ENCODE measurements around the gene XNDC1N. TPM values are rescaled to one million over a fixed set of nuclear protein-coding genes. Genes with fewer than 3 reads are reported as not detected.
"Not testable (repeated sequence)": the region's sequence is repeated elsewhere in the genome, so short reads cannot be mapped to it uniquely, and the experiment has no call there.

Gene XNDC1N
- total and polyA plus RNA-seq, 8 donors, result 2.7 to 17.4 (median 3.7) TPM; not detected in 2

DNA sequence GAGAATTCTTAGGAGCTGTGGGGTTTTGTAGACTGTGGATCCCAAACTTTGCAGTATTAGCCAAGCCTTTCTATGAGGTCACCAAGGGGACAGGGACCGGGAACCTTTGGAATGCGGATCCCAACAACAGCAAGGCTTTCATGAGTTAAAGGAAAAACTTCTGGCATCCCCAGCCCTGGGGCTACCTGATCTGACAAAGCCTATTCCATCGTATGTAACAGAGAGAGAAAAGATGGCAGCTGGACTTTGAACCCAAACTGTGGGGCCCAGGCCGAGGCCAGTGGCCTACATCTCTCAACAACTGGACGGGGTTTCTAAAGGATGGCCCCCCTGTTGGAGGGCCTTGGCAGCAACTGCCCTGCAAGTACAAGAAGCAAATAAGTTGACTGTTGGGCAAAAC, 17.6 kb downstream of the XNDC1N start:
- H3K36me3 ChIP-seq, result peaks cover 19 to 70% (median 60%) of the 10 kb centered on the region in 4 donors
- H3K4me1 ChIP-seq; intact Hi-C loops (cut with DNase I; ENCODE audit: low total_unique reads); H3K9me3 ChIP-seq; H3K27me3 ChIP-seq; H3K4me3 ChIP-seq; H3K27ac ChIP-seq; DNase-seq: not testable (repeated sequence)
- 78 to 86% (median 83%) methylated on average over 5 of the region's 5 CpGs for WGBS, 5 donors

DNA sequence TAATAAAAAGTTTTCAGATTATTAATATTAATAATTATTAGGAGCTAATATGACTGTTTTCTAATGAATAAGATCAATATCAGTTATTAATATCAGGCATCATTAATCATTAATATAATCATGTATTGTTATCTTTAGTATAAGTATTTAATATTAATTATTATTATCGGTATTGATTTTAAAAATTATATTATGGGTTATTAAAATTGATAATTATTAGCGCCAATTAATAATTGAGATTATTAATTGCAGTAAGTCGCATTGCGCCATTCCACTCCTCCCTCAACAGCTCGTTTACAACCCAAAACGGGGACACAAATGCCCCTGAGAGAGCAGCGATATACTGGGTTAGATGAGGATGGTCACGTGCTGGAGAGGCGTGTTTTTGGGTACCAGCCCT, 20.2 kb downstream of the XNDC1N start:
- H3K4me3 ChIP-seq, result no peak overlapping the region
- H3K9me3 ChIP-seq, result no peaks in the 10 kb centered on the region
- 68 to 86% (median 72%) methylated on average over 9 of the region's 9 CpGs for WGBS, 5 donors
- intact Hi-C loops (cut with DNase I; ENCODE audit: low total_unique reads), result no loop called here
- TF ChIP-seq, protein P1, sequence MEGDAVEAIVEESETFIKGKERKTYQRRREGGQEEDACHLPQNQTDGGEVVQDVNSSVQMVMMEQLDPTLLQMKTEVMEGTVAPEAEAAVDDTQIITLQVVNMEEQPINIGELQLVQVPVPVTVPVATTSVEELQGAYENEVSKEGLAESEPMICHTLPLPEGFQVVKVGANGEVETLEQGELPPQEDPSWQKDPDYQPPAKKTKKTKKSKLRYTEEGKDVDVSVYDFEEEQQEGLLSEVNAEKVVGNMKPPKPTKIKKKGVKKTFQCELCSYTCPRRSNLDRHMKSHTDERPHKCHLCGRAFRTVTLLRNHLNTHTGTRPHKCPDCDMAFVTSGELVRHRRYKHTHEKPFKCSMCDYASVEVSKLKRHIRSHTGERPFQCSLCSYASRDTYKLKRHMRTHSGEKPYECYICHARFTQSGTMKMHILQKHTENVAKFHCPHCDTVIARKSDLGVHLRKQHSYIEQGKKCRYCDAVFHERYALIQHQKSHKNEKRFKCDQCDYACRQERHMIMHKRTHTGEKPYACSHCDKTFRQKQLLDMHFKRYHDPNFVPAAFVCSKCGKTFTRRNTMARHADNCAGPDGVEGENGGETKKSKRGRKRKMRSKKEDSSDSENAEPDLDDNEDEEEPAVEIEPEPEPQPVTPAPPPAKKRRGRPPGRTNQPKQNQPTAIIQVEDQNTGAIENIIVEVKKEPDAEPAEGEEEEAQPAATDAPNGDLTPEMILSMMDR (IDR thresholded peaks at IDR 0.05), result no peak
- TF ChIP-seq EP300 (IDR thresholded peaks at IDR 0.05) (no peak), POLR2AphosphoS5 (IDR thresholded peaks at IDR 0.05) (no peak), POLR2A (IDR thresholded peaks at IDR 0.05) (no peak)
- no peak for DNase-seq
- H3K36me3 ChIP-seq, result peaks cover 4 to 65% (median 51%) of the 10 kb centered on the region in 4 donors
- no peaks in the 10 kb centered on the region for H3K4me1 ChIP-seq
- H3K27ac ChIP-seq, result no peak overlapping the region
- no peaks in the 10 kb centered on the region for H3K27me3 ChIP-seq

DNA sequence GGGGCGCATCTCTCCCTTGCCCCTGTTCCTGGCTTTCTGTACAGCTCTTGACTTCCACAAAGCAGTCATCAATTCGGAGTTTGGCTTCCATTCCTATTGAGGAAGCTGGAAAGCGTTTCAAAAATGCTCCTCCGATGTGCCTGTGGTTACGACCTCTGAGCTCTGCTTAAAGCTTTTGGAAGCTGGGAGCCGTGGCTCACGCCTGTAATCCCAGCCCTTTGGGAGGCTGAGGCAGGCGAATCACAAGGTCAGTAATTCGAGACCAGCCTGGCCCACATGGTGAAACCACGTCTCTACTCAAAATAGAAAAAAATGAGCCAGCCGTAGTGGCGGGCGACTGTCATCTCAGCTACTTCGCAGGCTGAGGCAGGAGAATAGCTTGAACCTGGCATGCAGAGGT, 27.3 kb downstream of the XNDC1N start:
- H3K27me3 ChIP-seq; H3K27ac ChIP-seq; DNase-seq; H3K4me1 ChIP-seq; intact Hi-C loops (cut with DNase I; ENCODE audit: low total_unique reads); H3K9me3 ChIP-seq; H3K4me3 ChIP-seq: not testable (repeated sequence)
- 85 to 88% (median 87%) methylated on average over 14 of the region's 14 CpGs for WGBS, 5 donors
- peaks cover 0 to 32% (median 24%) of the 10 kb centered on the region in 4 donors for H3K36me3 ChIP-seq

DNA sequence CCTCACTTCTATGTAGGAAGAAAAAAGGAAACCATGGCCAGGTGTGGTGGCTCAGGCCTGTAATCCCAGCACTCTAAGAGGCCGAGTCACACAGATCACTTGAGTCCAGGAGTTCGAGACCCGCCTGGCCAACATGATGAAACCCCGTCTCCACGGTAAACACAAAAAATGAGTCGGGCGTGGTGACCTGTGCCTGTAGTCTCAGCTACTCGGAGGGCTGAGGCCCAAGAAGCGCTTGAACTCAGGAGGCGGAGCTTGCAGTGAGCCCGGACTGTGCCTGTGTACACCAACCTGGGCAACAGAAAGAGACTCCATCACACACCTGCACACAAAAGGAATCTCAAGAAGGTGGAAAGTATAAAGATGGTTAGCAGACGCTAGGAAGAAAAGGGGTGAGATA, 32.4 kb downstream of the XNDC1N start:
- H3K36me3 ChIP-seq, result peaks cover 0 to 6% (median 1%) of the 10 kb centered on the region in 4 donors
- H3K4me3 ChIP-seq, result no peak overlapping the region
- no peaks in the 10 kb centered on the region for H3K9me3 ChIP-seq
- no peaks in the 10 kb centered on the region for H3K27me3 ChIP-seq
- no peak for DNase-seq
- H3K4me1 ChIP-seq, result no peaks in the 10 kb centered on the region
- intact Hi-C loops (cut with DNase I; ENCODE audit: low total_unique reads), result no loop called here
- H3K27ac ChIP-seq, result no peak overlapping the region
- no peak for TF ChIP-seq POLR2A (IDR thresholded peaks at IDR 0.05)
- no peak for TF ChIP-seq POLR2AphosphoS5 (IDR thresholded peaks at IDR 0.05)
- TF ChIP-seq EP300 (IDR thresholded peaks at IDR 0.05), result no peak
- TF ChIP-seq, protein P1 (IDR thresholded peaks at IDR 0.05), result no peak
- WGBS, 5 donors, result 89 to 98% (median 94%) methylated on average over 12 of the region's 12 CpGs

DNA sequence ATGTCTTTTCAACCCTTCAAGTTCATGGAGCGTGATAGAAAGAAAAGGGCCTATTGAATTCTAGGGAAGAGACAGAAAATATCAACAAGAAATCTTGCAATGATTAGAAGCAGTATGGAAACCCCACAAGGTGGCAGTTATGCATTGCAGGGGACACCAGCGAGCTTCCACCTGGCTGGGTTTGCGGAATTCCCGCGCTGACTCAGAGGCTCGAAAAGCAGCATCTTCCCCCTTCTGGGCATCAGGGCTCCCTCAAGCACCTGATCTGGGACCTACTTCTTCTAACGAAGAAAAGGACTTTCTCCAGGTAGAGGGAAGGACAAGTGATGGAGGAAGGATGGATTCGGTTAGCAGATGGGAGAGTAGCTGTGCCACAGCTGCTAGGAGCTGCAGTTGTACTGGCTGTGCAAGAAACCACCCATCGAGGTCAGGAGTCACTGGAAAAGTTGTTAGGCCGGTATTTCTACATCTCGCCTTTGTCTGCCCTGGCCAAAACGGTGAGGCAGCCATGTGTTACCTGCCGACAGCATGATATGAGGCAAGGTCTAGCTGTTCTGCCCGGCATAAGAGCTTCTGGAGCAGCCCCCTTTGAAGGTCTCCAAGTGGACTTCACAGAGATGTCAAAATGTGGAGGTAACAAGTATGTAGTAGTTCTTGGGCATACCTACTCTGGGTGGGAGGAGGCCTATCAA, 39.1 kb downstream of the XNDC1N start:
- H3K27ac ChIP-seq; H3K27me3 ChIP-seq; intact Hi-C loops (cut with DNase I; ENCODE audit: low total_unique reads); H3K4me1 ChIP-seq; H3K9me3 ChIP-seq; H3K36me3 ChIP-seq; H3K4me3 ChIP-seq: not testable (repeated sequence)
- peak; percentile 21 to 34 for DNase-seq
- WGBS, 5 donors, result 64 to 89% (median 78%) methylated on average over 9 to 14 of the region's 14 CpGs

DNA sequence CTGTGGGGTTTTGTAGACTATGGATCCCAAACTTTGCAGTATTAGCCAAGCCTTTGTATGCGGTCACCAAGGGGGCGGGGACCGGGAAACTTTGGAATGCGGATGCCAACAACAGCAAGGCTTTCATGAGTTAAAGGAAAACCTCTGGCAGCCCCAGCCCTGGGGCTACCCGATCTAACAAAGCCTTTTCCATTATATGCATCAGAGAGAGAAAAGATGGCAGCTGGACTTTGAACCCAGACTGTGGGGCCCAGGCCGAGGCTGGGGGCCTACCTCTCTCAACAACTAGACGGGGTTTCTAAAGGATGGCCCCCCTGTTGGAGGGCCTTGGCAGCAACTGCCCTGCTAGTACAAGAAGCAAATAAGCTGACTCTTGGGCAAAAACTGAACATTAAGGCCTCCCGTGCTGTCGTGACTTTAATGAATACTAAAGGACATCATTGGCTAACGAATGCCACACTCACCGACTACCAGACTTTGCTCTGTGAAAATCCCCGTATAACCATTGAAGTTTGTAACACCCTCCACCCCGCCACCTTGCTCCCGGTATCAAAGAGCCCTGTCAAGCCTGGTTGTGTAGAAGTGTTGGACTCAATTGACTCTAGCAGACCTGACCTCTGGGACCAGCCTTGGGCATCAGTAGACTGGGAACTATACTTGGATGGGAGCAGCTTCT, 39.9 kb downstream of the XNDC1N start:
- H3K4me3 ChIP-seq; H3K27ac ChIP-seq; H3K9me3 ChIP-seq; H3K27me3 ChIP-seq; H3K4me1 ChIP-seq; H3K36me3 ChIP-seq; intact Hi-C loops (cut with DNase I; ENCODE audit: low total_unique reads): not testable (repeated sequence)
- 56 to 74% (median 67%) methylated on average over 7 to 14 of the region's 14 CpGs for WGBS, 5 donors
- DNase-seq, result peak in 1 of 2 donors; percentile 74

DNA sequence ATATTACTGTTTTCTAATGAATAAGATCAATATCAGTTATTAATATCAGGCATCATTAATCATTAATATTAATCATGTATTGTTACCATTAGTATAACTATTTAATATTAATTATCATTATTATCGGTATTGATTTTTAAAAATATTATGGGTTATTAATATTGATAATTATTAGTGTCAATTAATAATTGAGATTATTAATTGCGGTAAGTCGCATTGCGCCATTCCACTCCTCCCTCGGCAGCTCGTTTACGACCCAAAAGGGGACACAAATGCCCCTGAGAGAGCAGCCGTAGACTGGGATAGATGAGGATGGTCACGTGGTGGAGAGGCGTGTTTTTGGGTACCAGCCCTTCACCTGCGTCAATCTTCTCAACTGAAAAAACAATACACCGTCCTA, 42.6 kb downstream of the XNDC1N start:
- 96 to 98% (median 97%) methylated on average over 12 of the region's 12 CpGs for WGBS, 5 donors
- DNase-seq; H3K27me3 ChIP-seq; H3K4me3 ChIP-seq; intact Hi-C loops (cut with DNase I; ENCODE audit: low total_unique reads); H3K9me3 ChIP-seq; H3K4me1 ChIP-seq; H3K27ac ChIP-seq: not testable (repeated sequence)
- peaks cover 0 to 11% (median 3%) of the 10 kb centered on the region in 4 donors for H3K36me3 ChIP-seq
